ENCODE measurements around the gene MARF1.
"Not testable (repeated sequence)": the region's sequence is repeated elsewhere in the genome, so short reads cannot be mapped to it uniquely, and the experiment has no call there.

Gene MARF1

GRCh38 chr16:15643048-15643945 is at the start of gene MARF1:
Gene MARF1, minus strand, starts transcription at chr16:15643154. Its CDS starts 3,921 bp downstream, at chr16:15639233.
- peak; percentile 78 to 85 for DNase-seq

DNA sequence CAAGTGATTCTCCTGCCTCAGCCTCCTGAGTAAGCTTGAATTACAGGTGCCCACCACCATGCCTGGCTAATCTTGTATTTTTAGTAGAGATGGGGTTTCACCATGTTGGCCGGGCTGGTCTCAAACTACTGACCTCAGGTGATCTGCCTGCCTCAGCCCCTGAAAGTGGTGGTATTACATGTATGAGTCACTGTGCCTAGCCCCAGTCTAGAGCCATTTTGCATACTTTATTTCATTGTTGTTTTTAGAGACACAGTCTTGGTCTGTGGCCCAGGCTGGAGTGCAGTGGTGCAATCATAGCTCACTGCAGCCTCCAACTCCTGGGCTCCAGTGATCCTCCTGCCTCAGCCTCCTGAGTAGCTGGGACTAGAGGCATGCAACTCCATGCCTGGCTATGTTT is 49.6 kb upstream of the MARF1 start:
- not testable (repeated sequence) for DNase-seq

GRCh38 chr16:15691046-15691445 is 48.1 kb upstream of the MARF1 start:
- no peak for DNase-seq

- DNase-seq = no peak
Measured at GRCh38 chr16:15690296-15690695, 47.3 kb upstream of the MARF1 start.

DNA sequence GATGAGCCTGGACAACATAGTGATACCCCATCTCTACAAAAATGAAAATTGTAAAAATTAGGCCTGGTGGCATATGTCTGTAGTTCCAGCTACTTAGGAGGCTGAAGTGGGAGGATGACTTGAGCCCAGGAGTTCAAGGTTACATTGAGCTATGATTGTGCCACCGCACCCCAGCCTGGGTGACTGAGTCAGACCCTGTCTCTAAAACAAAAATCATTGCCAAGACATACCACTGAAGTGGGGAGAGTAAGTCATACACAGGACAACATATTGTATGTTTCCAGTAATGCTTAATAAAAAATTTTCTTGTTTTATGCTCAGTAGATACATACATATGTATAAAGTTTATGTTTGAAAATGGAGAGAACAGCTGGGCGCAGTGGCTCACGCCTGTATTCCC is 46.3 kb upstream of the MARF1 start:
- no peak for DNase-seq

GRCh38 chr16:15686287-15686686 is 43.3 kb upstream of the MARF1 start:
- DNase-seq = no peak

DNA sequence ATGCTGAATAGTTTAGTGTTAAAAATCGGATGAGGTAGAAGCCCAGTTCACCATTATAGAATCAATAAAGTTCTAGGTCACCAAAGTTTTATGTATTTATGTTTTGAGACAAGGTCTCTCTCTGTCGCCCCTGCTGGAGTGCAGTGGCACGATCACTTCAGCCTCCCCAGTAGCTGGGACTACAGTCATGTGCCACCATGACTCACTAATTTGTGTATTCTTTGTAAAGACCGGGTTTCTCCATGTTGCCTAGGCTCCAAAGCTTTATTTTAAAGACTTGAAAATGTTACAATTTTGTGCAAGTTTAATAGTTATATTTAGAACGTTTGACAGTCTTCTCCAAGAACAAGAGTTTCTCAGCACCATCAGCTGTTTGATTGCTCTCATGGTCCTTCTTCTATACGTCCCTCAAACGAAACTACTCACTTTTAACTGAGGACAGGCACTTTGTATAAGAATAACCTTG is 39.2 kb upstream of the MARF1 start:
- peak; percentile 17 to 23 for DNase-seq

DNA sequence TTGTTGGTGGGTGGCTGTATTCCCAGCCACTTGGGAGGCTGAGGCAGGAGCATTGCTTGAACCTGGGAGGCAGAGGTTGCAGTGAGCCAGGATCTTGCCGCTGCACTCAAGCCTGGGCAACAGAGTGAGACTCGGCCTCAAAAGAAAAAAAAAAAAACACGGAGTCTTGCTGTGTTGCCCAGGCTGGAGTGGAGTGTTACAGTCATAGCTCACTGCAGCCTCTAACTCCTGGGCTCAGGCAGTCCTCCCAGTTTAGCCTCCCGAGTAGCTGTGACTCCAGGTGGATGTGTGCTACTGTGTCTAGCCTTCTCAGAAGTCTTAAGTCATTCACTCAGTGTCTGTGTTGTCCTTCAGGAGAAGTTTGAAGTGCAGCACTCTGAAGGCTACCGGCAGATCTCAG is 34.5 kb upstream of the MARF1 start:
- no peak for DNase-seq

- no peak for DNase-seq
Measured at GRCh38 chr16:15676506-15676905, 33.6 kb upstream of the MARF1 start.

DNA sequence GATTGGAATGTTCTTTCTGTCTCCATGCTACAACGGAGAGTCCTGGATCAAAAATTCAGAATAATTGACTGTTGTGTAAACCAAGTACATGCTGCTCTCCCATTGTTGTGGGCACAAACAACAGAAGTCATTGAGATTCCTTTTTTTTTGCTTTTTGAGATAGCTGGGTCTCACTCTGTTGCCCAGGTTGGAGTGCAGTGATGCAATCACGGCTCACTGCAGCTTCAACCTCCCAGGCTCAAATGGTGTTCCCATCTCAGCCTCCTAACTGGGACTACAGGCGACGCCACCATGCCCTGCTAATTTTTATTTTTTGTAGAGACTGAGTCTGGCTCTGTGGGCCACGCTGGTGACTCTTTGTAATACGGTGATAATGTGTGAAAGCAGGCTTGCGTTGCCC is 31.6 kb upstream of the MARF1 start:
- DNase-seq = no peak

GRCh38 chr16:15672514-15673167 is 29.7 kb upstream of the MARF1 start:
- peak; percentile 52 to 93 for DNase-seq

- DNase-seq = not testable (repeated sequence)
Measured at GRCh38 chr16:15672127-15672513, 29.2 kb upstream of the MARF1 start.

- no peak for DNase-seq
Measured at GRCh38 chr16:15671530-15672117, 28.7 kb upstream of the MARF1 start.

GRCh38 chr16:15667091-15667742 is 24.3 kb upstream of the MARF1 start:
- no peak for DNase-seq

DNA sequence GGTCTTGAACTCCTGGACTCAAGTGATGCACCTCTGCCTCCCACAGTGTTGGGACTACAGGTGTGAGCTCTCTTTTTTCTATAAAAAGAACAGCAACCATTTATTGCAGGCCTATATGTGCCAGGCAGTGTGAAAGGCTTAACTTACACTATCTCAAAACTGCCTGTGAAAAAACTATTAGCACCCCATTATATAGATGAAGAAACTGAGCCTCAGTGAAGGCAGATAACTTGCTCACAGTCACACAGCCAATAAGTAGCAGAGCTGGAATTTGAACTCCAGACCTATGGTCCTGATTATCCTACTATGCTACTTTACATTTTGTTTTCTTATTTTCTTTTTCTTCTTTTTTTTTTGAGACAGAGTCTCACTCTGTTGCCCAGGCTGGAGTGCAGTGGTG is 22.2 kb upstream of the MARF1 start:
- DNase-seq = no peak

- DNase-seq = no peak
Measured at GRCh38 chr16:15660203-15660601, 17.2 kb upstream of the MARF1 start.

DNA sequence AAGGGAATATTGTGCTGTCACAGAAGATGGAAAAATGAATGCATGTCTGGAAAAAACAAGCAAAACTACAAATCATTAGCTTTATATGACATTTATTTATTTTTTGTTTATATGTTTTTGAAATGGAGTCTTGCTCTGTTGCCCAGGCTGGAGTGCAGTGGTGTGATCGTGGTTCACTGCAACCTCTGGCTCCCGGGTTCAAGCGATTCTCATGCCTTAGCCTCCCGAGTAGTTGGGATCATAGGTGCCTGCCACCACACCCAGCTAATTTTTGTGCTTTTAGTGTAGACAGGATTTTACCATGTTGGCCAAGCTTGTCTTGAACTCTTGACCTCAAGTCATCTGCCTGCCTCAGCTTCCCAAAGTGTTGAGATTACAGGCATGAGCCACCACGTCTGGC is 15.6 kb upstream of the MARF1 start:
- DNase-seq = no peak

GRCh38 chr16:15658149-15658548 is 15.2 kb upstream of the MARF1 start:
- no peak for DNase-seq

- DNase-seq = not testable (repeated sequence)
Measured at GRCh38 chr16:15655561-15655960, 12.6 kb upstream of the MARF1 start.

GRCh38 chr16:15654591-15654990 is 11.6 kb upstream of the MARF1 start:
- no peak for DNase-seq

DNA sequence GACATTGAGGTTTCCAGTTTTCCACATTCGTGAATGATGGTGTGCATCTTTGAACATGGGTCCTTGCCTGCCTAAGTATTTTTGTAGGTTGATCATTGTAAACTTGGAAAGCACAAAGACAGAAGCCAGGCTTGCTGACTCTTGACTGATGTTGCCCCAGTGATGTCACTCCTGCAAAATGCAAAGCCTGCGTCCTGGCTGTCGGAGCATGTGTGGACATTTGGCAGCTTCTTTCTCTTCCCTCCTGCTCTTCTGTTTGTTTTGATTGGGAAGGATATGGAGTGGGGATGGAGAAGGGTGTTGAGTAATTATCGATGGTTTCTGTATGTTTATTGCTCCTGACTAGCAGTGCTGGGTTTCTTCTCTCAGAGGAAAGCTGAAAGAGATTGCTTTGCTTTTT is 10.3 kb upstream of the MARF1 start:
- no peak for DNase-seq

DNA sequence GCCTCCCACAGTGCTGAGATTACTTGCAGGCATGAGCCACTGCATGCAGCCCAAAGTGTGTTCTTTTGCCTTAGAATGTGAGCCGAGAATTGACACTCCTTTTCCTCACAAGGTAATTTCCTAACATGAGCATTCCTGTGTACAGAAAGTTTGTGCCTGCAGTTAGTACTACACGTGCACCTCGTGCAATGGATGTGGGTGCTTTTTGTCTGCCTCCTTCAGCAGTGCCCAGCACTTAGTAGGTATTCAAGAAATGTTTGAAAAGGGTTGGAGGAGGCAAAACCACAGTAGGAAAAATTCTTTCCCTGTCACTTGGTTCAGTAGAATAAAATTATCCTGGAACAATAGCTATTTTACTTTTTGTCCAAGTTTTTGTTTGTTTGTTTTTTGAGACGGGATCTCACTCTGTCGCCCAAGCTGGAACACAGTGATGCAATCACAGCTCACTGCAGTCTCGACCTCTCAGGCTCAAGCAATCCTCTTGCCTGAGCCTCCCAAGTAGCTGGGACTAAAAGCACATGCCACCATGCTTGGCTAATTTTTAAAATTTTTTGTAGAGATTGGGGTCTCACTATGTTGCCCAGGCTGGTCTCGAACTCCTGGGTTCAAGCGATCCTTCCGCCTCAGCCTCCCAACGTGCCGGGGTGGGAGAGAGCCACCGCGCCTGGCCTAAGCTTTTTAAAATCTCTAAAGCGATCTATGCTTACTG is 9.5 kb upstream of the MARF1 start:
- no peak for DNase-seq
